WTC11 (cell line): ENCODE data around the gene SLC24A3. TPM values are rescaled to one million over a fixed set of nuclear protein-coding genes. Genes with fewer than 3 reads are reported as not detected.

Experiments
- ATAC-seq: fragments of 200-7000 bp; cut with Tn5 transposase; 2 replicates; pipeline ENCODE4 v1.10.0; 2021; ENCODE audit warnings: mild to moderate bottlenecking, moderate library complexity
- CTCF ChIA-PET: fragments of 300-600 bp; sonication (Branson Sonifier 250); formaldehyde crosslinking; loops from one replicate; lab custom pipeline; 2021; ENCODE audit warnings: antibody characterized with exemption; lab: Charles Lee
- POLR2A ChIA-PET: fragments of 350-600 bp; sonication (Branson Sonifier 250); formaldehyde crosslinking; loops from one replicate; lab custom pipeline; 2021; ENCODE audit warnings: antibody characterized with exemption; lab: Charles Lee
- DNase-seq: peaks from one replicate; pipeline ENCODE4 v3.0.0; 2021; ENCODE audit warnings: low spot score
- H3K27ac Mint-ChIP-seq: 2 replicates; pipeline ENCODE4 v1.8.0; 2021; ENCODE audit warnings: mixed read lengths
- H3K27me3 Mint-ChIP-seq: 2 replicates; pipeline ENCODE4 v1.8.0; 2021; ENCODE audit warnings: low read depth, mild to moderate bottlenecking, moderate library complexity, mixed read lengths
- H3K36me3 Mint-ChIP-seq: 2 replicates; pipeline ENCODE4 v1.8.0; 2021; ENCODE audit warnings: mixed read lengths
- H3K4me1 Mint-ChIP-seq: 2 replicates; pipeline ENCODE4 v1.8.0; 2022; ENCODE audit warnings: mixed read lengths
- H3K4me3 Mint-ChIP-seq: 2 replicates; pipeline ENCODE4 v1.8.0; 2021; ENCODE audit warnings: mild to moderate bottlenecking, moderate library complexity, mixed read lengths
- H3K9me3 Mint-ChIP-seq: 2 replicates; pipeline ENCODE4 v1.8.0; 2021; ENCODE audit warnings: mixed read lengths
- ATF1 ChIP-seq: sonication (generic); formaldehyde crosslinking; IDR thresholded peaks from 2 replicates; pipeline ENCODE4 v1.8.1; 2023; ENCODE audit warnings: mild to moderate bottlenecking, moderate library complexity, missing genetic modification reagents
- FOXP1 ChIP-seq: sonication (generic); formaldehyde crosslinking; IDR thresholded peaks from 2 replicates; pipeline ENCODE4 v1.8.0; 2022; ENCODE audit warnings: missing genetic modification reagents, mild to moderate bottlenecking, moderate library complexity, borderline replicate concordance
- FOXP4 ChIP-seq: sonication (generic); formaldehyde crosslinking; IDR thresholded peaks from 2 replicates; pipeline ENCODE4 v1.8.0; 2022; ENCODE audit warnings: mild to moderate bottlenecking, missing genetic modification reagents
- GABPB1 ChIP-seq: sonication (generic); formaldehyde crosslinking; IDR thresholded peaks from 2 replicates; pipeline ENCODE4 v1.8.1; 2023; ENCODE audit warnings: mild to moderate bottlenecking, missing genetic modification reagents
- HMGA2 ChIP-seq: fragments of 250-450 bp; sonication (Bioruptor Pico); IDR thresholded peaks from 2 replicates; pipeline ENCODE4 v1.4.0; 2021; ENCODE audit warnings: mild to moderate bottlenecking, moderate library complexity
- IRF2 ChIP-seq: sonication (generic); formaldehyde crosslinking; IDR thresholded peaks from 2 replicates; pipeline ENCODE4 v1.8.0; 2022; ENCODE audit warnings: low read depth, missing genetic modification reagents, borderline replicate concordance
- JUN ChIP-seq: sonication (generic); formaldehyde crosslinking; IDR thresholded peaks from 2 replicates; pipeline ENCODE4 v1.8.0; 2023; ENCODE audit warnings: mild to moderate bottlenecking, missing genetic modification reagents
- MXD4 ChIP-seq: fragments of 250-450 bp; sonication (Bioruptor Pico); IDR thresholded peaks from 2 replicates; pipeline ENCODE4 v1.8.0; 2021; ENCODE audit warnings: mild to moderate bottlenecking, moderate library complexity, borderline replicate concordance
- PRRX2 ChIP-seq: fragments of 250-450 bp; sonication (Bioruptor Pico); IDR thresholded peaks from 2 replicates; pipeline ENCODE4 v1.8.0; 2021; ENCODE audit warnings: mild to moderate bottlenecking
- SMAD3 ChIP-seq: sonication (generic); formaldehyde crosslinking; IDR thresholded peaks from 2 replicates; pipeline ENCODE4 v1.8.0; 2022; ENCODE audit warnings: missing genetic modification reagents, mild to moderate bottlenecking, borderline replicate concordance
- SP1 ChIP-seq: sonication (generic); formaldehyde crosslinking; conservative IDR thresholded peaks from 2 replicates; pipeline ENCODE4 v1.8.1; 2022; ENCODE audit warnings: missing genetic modification reagents
- ZNF263 ChIP-seq: sonication (generic); formaldehyde crosslinking; IDR thresholded peaks from 2 replicates; pipeline ENCODE4 v1.8.1; 2022; ENCODE audit warnings: low read depth, mild to moderate bottlenecking, moderate library complexity, missing genetic modification reagents
- total RNA-seq: library from RNA; stranded (reverse); gene quantifications from 3 replicates; pipeline ENCODE4 v1.2.3, GENCODE V29; 2021
- TF ChIP-seq, protein P1 (sequence below): sonication (generic); formaldehyde crosslinking; IDR thresholded peaks from 2 replicates; pipeline ENCODE4 v1.8.0; 2022; ENCODE audit warnings: mild to moderate bottlenecking, missing genetic modification reagents
- TF ChIP-seq, protein P2 (sequence below): sonication (generic); formaldehyde crosslinking; IDR thresholded peaks from 2 replicates; pipeline ENCODE4 v1.8.0; 2023; ENCODE audit warnings: mild to moderate bottlenecking, missing genetic modification reagents
- TF ChIP-seq, protein P3 (sequence below): sonication (generic); formaldehyde crosslinking; IDR thresholded peaks from 2 replicates; pipeline ENCODE4 v1.8.0; 2023; ENCODE audit warnings: missing genetic modification reagents, mild to moderate bottlenecking, borderline replicate concordance

Gene SLC24A3
- total RNA-seq, 1 experiment from 2014 or later, result 5.7 TPM

GRCh38 chr20:19539191-19539590 lies 326.7 kb downstream of the SLC24A3 start (continued):
- TF ChIP-seq FOXP4 (CRISPR knock-in tag), result no peak

- ATAC-seq (peak; percentile 20), DNase-seq (no peak)
- Mint-ChIP-seq H3K36me3 (peaks cover 15% of the 10 kb centered on the region), H3K27ac (no peak overlapping the region), H3K4me3 (no peak overlapping the region), H3K4me1 (peaks cover 25% of the 10 kb centered on the region), H3K27me3 (no peaks in the 10 kb centered on the region), H3K9me3 (peaks cover 17% of the 10 kb centered on the region)
- ChIA-PET CTCF (no interaction called here), POLR2A (no interaction called here)
- TF ChIP-seq ATF1 (CRISPR knock-in tag) (no peak), SP1 (CRISPR knock-in tag) (no peak), IRF2 (CRISPR knock-in tag) (no peak), JUN (CRISPR knock-in tag) (no peak), PRRX2 (CRISPR knock-in tag) (no peak), MXD4 (CRISPR knock-in tag) (no peak), ZNF263 (no peak), GABPB1 (CRISPR knock-in tag) (no peak), FOXP1 (CRISPR knock-in tag) (no peak), HMGA2 (CRISPR knock-in tag) (no peak), SMAD3 (no peak)
- TF ChIP-seq, protein P1, sequence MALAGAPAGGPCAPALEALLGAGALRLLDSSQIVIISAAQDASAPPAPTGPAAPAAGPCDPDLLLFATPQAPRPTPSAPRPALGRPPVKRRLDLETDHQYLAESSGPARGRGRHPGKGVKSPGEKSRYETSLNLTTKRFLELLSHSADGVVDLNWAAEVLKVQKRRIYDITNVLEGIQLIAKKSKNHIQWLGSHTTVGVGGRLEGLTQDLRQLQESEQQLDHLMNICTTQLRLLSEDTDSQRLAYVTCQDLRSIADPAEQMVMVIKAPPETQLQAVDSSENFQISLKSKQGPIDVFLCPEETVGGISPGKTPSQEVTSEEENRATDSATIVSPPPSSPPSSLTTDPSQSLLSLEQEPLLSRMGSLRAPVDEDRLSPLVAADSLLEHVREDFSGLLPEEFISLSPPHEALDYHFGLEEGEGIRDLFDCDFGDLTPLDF (CRISPR knock-in tag), result no peak
- TF ChIP-seq, protein P2, sequence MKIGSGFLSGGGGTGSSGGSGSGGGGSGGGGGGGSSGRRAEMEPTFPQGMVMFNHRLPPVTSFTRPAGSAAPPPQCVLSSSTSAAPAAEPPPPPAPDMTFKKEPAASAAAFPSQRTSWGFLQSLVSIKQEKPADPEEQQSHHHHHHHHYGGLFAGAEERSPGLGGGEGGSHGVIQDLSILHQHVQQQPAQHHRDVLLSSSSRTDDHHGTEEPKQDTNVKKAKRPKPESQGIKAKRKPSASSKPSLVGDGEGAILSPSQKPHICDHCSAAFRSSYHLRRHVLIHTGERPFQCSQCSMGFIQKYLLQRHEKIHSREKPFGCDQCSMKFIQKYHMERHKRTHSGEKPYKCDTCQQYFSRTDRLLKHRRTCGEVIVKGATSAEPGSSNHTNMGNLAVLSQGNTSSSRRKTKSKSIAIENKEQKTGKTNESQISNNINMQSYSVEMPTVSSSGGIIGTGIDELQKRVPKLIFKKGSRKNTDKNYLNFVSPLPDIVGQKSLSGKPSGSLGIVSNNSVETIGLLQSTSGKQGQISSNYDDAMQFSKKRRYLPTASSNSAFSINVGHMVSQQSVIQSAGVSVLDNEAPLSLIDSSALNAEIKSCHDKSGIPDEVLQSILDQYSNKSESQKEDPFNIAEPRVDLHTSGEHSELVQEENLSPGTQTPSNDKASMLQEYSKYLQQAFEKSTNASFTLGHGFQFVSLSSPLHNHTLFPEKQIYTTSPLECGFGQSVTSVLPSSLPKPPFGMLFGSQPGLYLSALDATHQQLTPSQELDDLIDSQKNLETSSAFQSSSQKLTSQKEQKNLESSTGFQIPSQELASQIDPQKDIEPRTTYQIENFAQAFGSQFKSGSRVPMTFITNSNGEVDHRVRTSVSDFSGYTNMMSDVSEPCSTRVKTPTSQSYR (CRISPR knock-in tag), result no peak
- TF ChIP-seq, protein P3, sequence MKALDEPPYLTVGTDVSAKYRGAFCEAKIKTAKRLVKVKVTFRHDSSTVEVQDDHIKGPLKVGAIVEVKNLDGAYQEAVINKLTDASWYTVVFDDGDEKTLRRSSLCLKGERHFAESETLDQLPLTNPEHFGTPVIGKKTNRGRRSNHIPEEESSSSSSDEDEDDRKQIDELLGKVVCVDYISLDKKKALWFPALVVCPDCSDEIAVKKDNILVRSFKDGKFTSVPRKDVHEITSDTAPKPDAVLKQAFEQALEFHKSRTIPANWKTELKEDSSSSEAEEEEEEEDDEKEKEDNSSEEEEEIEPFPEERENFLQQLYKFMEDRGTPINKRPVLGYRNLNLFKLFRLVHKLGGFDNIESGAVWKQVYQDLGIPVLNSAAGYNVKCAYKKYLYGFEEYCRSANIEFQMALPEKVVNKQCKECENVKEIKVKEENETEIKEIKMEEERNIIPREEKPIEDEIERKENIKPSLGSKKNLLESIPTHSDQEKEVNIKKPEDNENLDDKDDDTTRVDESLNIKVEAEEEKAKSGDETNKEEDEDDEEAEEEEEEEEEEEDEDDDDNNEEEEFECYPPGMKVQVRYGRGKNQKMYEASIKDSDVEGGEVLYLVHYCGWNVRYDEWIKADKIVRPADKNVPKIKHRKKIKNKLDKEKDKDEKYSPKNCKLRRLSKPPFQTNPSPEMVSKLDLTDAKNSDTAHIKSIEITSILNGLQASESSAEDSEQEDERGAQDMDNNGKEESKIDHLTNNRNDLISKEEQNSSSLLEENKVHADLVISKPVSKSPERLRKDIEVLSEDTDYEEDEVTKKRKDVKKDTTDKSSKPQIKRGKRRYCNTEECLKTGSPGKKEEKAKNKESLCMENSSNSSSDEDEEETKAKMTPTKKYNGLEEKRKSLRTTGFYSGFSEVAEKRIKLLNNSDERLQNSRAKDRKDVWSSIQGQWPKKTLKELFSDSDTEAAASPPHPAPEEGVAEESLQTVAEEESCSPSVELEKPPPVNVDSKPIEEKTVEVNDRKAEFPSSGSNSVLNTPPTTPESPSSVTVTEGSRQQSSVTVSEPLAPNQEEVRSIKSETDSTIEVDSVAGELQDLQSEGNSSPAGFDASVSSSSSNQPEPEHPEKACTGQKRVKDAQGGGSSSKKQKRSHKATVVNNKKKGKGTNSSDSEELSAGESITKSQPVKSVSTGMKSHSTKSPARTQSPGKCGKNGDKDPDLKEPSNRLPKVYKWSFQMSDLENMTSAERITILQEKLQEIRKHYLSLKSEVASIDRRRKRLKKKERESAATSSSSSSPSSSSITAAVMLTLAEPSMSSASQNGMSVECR (CRISPR knock-in tag), result no peak
Measured at GRCh38 chr20:19540392-19540791, 327.9 kb downstream of the SLC24A3 start.
